ENCODE results near the gene TMOD3. TPM values are rescaled to one million over a fixed set of nuclear protein-coding genes. Genes with fewer than 3 reads are reported as not detected.

TMOD3 gene
- polyA plus RNA-seq, 2 of the 4 experiments (the other 2 are of a cell fraction), result 57.5 to 111 TPM

DNA sequence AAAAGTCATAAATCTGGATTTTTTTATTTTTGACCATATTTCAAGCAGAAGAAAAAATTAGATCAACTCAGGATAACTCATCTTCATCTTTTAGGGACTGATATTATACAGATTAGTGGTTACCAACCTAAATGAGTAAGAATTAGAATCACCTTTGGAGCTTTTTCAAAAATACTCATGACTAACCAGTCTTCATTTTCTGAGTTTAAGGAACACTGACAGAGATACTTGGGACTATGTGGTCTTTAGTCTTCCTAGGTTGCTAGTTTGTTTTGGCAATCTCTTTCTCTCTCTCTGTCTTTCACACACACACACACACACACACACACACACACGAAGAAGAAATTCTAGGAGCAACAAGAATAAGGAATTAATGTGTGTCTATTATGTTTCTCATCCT, 50.1 kb downstream of the TMOD3 start:
- peaks cover 91% of the 10 kb centered on the region for H3K4me1 ChIP-seq
- ChIA-PET CTCF (interaction anchor here (0.6 to 5.2 kb wide), 6 partner anchors 9 to 122 kb away, joined by 3 to 26 read pairs (median 4); no protein-coding TSS in a partner anchor), POLR2A (interaction anchor here (1.5 kb wide), 1 partner anchor 49 kb away, joined by 3 read pairs; no protein-coding TSS in a partner anchor)
- DNase-seq (ENCODE audit: low read depth in 1 of 2, low spot score in 1 of 2) (no peak), ATAC-seq (no peak), FAIRE-seq (no peak)
- TF ChIP-seq EHMT2 (IDR thresholded peaks at IDR 0.05; ENCODE audit: low read depth) (no peak), PBX3 (IDR thresholded peaks at IDR 0.05) (no peak), PHF8 (IDR thresholded peaks at IDR 0.05; ENCODE audit: borderline replicate concordance, low read depth) (no peak), ZNF302 (CRISPR knock-in tag; IDR thresholded peaks at IDR 0.05) (no peak), CBX8 (IDR thresholded peaks at IDR 0.05) (no peak), NFE2L2 (conservative IDR thresholded peaks at IDR 0.05; ENCODE audit: low read length) (no peak), HOXA7 (CRISPR knock-in tag; IDR thresholded peaks at IDR 0.05) (no peak)
- TF ChIP-seq, protein P1, sequence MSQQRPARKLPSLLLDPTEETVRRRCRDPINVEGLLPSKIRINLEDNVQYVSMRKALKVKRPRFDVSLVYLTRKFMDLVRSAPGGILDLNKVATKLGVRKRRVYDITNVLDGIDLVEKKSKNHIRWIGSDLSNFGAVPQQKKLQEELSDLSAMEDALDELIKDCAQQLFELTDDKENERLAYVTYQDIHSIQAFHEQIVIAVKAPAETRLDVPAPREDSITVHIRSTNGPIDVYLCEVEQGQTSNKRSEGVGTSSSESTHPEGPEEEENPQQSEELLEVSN (IDR thresholded peaks at IDR 0.05; ENCODE audit: borderline replicate concordance, low read depth), result no peak
- TF ChIP-seq, protein P2, sequence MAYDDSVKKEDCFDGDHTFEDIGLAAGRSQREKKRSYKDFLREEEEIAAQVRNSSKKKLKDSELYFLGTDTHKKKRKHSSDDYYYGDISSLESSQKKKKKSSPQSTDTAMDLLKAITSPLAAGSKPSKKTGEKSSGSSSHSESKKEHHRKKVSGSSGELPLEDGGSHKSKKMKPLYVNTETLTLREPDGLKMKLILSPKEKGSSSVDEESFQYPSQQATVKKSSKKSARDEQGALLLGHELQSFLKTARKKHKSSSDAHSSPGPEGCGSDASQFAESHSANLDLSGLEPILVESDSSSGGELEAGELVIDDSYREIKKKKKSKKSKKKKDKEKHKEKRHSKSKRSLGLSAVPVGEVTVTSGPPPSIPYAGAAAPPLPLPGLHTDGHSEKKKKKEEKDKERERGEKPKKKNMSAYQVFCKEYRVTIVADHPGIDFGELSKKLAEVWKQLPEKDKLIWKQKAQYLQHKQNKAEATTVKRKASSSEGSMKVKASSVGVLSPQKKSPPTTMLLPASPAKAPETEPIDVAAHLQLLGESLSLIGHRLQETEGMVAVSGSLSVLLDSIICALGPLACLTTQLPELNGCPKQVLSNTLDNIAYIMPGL (CRISPR knock-in tag; IDR thresholded peaks at IDR 0.05; ENCODE audit: borderline replicate concordance), result peak; percentile 39; the same call in 1 of the 2 replicates
- no peaks in the 10 kb centered on the region for H3K9me3 ChIP-seq
- H3K4me2 ChIP-seq, result peak overlapping the region; percentile 85
- 9% methylated on average over 1 of the region's 1 CpG for WGBS (ENCODE audit: missing lambda C conversion rate)
- peak overlapping the region; percentile 83 to 95 for H3K27ac ChIP-seq
- H3K4me3 ChIP-seq, result peak overlapping the region; percentile 15; the same call in 1 of the 3 replicates

GRCh38 chr15:51883271-51883837, 53.9 kb downstream of the TMOD3 start:
- no peak for FAIRE-seq
- no peaks in the 10 kb centered on the region for H3K9me3 ChIP-seq
- peak overlapping the region; percentile 2 to 55; a peak in 4 of 6 replicates for H3K27ac ChIP-seq
- ATAC-seq, result no peak
- POLR2A ChIA-PET, result interaction anchor here (1.3 kb wide), 1 partner anchor 9 kb away, joined by 4 read pairs; no protein-coding TSS in a partner anchor
- no peak overlapping the region for H3K4me3 ChIP-seq
- CTCF ChIA-PET, result interaction anchor here (0.6 to 3.3 kb wide), 9 partner anchors 9 to 141 kb away, joined by 3 to 15 read pairs (median 5); no protein-coding TSS in a partner anchor
- 50% methylated on average over 2 of the region's 2 CpGs for WGBS (ENCODE audit: missing lambda C conversion rate)
- no peak for DNase-seq (ENCODE audit: low read depth in 1 of 2, low spot score in 1 of 2)
- peak overlapping the region; percentile 55 for H3K4me2 ChIP-seq
- peaks cover 85% of the 10 kb centered on the region for H3K4me1 ChIP-seq
- TF ChIP-seq MYC (IDR thresholded peaks at IDR 0.05; ENCODE audit: borderline replicate concordance, low read length) (no peak), GATA3 (IDR thresholded peaks at IDR 0.05; ENCODE audit: borderline replicate concordance) (no peak), SMC3 (IDR thresholded peaks at IDR 0.05) (no peak), FOSL2 (IDR thresholded peaks at IDR 0.05) (no peak), FOSL2 (CRISPR knock-in tag; IDR thresholded peaks at IDR 0.05) (no peak), CBX8 (IDR thresholded peaks at IDR 0.05) (no peak)

- 100% methylated on average over 1 of the region's 1 CpG for WGBS (ENCODE audit: missing lambda C conversion rate)
- peaks cover 84% of the 10 kb centered on the region for H3K4me1 ChIP-seq
- no peaks in the 10 kb centered on the region for H3K9me3 ChIP-seq
- peak overlapping the region; percentile 55 for H3K4me2 ChIP-seq
- H3K4me3 ChIP-seq, result no peak overlapping the region
- ChIA-PET CTCF (interaction anchor here (0.6 to 3.3 kb wide), 6 partner anchors 17 to 142 kb away, joined by 3 to 15 read pairs (median 4); no protein-coding TSS in a partner anchor), POLR2A (no interaction called here)
- H3K27ac ChIP-seq, result peak overlapping the region; percentile 29 to 55; a peak in 5 of 6 replicates
- FAIRE-seq, result peak; percentile 32
- ATAC-seq, result no peak
- TF ChIP-seq MAFK (IDR thresholded peaks at IDR 0.05; ENCODE audit: partially characterized antibody) (peak; percentile 83), MAZ (IDR thresholded peaks at IDR 0.05; ENCODE audit: borderline replicate concordance, low read depth, low read length) (no peak), HEYL (CRISPR knock-in tag; IDR thresholded peaks at IDR 0.05) (no peak), SMC3 (IDR thresholded peaks at IDR 0.05) (no peak), HDAC2 (IDR thresholded peaks at IDR 0.05) (no peak), CBX8 (IDR thresholded peaks at IDR 0.05) (no peak), EP300 (IDR thresholded peaks at IDR 0.05) (no peak), JUN (IDR thresholded peaks at IDR 0.05) (no peak)
- no peak for DNase-seq (ENCODE audit: low read depth in 1 of 2, low spot score in 1 of 2)
These were observed 54.6 kb downstream of the TMOD3 start for GRCh38 chr15:51884041-51884440.
